ENCODE data around the gene SLC22A1.

Gene SLC22A1

GRCh38 chr6:160093946-160094345 is 27.7 kb upstream of the SLC22A1 start:
- DNase-seq (ENCODE audit: low read depth), result no peak
- no peak overlapping the region for H3K4me3 ChIP-seq (ENCODE audit: low read depth, low read length)
- TF ChIP-seq CTCF (IDR thresholded peaks at IDR 0.05; ENCODE audit: low read depth, low read length) (no peak), POLR2A (IDR thresholded peaks at IDR 0.05; ENCODE audit: extremely low read depth, insufficient read length) (no peak), MYC (IDR thresholded peaks at IDR 0.05; ENCODE audit: low read depth, low read length) (no peak), MAX (IDR thresholded peaks at IDR 0.05; ENCODE audit: low read depth, low read length) (no peak)

DNA sequence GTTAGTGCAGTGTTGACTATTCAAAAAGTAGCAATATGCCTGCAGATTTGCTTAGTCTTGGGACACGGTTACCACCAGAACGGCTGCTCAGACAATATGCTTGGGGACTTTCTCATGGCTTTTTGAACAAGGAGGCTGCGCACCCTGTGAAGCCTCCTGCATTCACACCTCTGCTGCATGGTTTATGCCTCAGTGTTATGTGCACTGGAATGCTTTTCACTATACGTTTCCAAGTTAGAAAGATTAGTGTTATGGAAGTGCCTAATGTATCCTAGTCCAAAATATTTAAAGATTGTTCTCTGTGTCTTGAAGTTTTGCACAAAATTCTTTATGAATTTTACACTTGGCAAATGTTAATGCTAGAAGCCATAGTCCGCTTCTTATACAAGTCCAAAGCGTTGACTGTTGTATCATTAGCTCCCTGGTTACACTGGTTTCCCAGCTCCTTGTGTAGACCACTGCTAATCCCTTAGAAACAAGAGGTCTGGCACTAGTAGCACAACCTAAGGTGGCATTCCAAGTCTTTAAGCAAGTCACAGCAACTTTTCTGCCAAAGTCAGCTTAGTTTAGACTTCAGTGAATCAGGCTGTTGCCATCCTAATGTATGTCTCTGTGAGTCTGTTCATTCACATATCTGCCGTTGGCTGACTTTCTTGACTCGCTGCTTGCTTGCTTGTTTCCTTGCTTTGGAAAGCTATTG is 26.3 kb upstream of the SLC22A1 start:
- TF ChIP-seq MYC (IDR thresholded peaks at IDR 0.05; ENCODE audit: low read depth, low read length), result no peak
- TF ChIP-seq MAX (IDR thresholded peaks at IDR 0.05; ENCODE audit: low read depth, low read length), result no peak
- no peak for TF ChIP-seq POLR2A (IDR thresholded peaks at IDR 0.05; ENCODE audit: extremely low read depth, insufficient read length)
- TF ChIP-seq CTCF (IDR thresholded peaks at IDR 0.05; ENCODE audit: low read depth, low read length), result no peak
- DNase-seq (ENCODE audit: low read depth), result no peak
- no peak overlapping the region for H3K4me3 ChIP-seq (ENCODE audit: low read depth, low read length)

DNA sequence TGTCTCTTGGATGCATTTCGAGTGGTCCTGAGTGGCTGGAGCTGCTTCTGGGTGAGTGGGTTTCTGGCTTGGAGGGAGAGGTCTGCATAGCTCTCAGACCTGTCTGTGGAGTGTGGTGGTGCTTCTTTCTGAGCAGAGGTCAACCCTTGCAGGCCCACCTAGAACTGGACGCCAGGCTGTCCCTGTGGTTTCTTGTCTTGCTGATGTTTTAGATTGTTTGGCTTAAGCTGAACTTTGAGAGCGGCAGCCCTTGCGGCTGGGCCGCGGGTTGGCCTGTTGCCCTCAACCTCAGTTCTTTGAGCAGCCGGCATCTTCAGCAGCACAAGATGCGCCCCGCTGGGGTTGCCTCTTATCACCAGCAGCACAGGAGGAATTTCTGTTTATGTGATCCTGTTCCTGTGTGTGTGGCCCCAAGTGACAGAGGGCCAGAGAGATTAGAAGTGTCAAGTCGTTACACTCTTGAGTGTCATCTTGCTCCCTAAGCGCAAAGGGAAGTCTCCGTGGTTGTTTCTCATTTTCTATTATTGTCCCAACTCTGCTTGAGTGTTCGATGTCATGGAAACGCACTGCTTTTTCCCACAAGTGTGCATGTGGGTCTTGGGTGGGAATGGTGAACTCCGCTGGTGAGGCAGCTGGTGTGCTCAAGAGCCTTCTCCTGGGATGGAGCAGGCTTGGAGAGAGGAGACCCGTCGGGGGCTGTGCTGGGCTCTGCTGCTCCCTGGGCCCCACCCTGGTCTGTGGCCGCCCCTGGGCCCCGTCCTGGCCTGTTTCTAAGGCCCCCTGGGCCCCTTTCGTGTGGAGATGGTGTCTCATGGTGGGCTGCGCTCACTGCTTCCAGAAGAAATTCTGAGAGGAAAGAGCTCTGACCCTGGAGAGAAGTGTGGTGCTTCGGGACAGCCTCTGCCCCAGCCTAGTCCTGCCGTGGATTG is 20.1 kb upstream of the SLC22A1 start:
- DNase-seq (ENCODE audit: low read depth), result no peak
- no peak overlapping the region for H3K4me3 ChIP-seq (ENCODE audit: low read depth, low read length)
- TF ChIP-seq POLR2A (IDR thresholded peaks at IDR 0.05; ENCODE audit: extremely low read depth, insufficient read length), result no peak
- no peak for TF ChIP-seq MAX (IDR thresholded peaks at IDR 0.05; ENCODE audit: low read depth, low read length)
- no peak for TF ChIP-seq MYC (IDR thresholded peaks at IDR 0.05; ENCODE audit: low read depth, low read length)
- TF ChIP-seq CTCF (IDR thresholded peaks at IDR 0.05; ENCODE audit: low read depth, low read length), result no peak

DNA sequence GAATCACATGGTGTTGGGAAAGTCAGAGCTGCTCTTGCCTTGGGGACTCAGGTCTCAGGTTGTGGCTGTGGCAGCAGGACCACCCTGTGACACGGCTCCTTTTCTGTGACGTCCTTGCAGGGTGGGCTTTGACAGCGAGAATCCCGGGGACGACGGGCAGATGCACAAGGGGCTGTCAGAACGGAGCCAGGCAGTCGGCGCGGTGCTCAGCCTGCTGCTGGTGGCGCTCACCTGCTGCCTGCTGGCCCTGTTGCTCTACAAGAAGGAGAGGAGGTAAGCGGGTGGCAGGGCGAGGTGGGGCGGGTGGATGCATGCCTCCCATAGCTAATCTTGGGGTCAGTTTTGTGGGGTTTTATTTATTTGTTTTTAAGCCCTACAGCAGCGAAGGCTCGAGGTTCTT is 19.2 kb upstream of the SLC22A1 start:
- H3K4me3 ChIP-seq (ENCODE audit: low read depth, low read length), result no peak overlapping the region
- DNase-seq (ENCODE audit: low read depth), result no peak
- TF ChIP-seq CTCF (IDR thresholded peaks at IDR 0.05; ENCODE audit: low read depth, low read length) (no peak), MAX (IDR thresholded peaks at IDR 0.05; ENCODE audit: low read depth, low read length) (no peak), MYC (IDR thresholded peaks at IDR 0.05; ENCODE audit: low read depth, low read length) (no peak), POLR2A (IDR thresholded peaks at IDR 0.05; ENCODE audit: extremely low read depth, insufficient read length) (no peak)

GRCh38 chr6:160102956-160103824 is 18.4 kb upstream of the SLC22A1 start:
- peak; percentile 65 for DNase-seq (ENCODE audit: low read depth)
- H3K4me3 ChIP-seq (ENCODE audit: low read depth, low read length), result no peak overlapping the region
- peak; percentile 57 for TF ChIP-seq CTCF (IDR thresholded peaks at IDR 0.05; ENCODE audit: low read depth, low read length)
- no peak for TF ChIP-seq MAX (IDR thresholded peaks at IDR 0.05; ENCODE audit: low read depth, low read length)
